Measurements from ENCODE around the gene PRKCE. TPM values are rescaled to one million over a fixed set of nuclear protein-coding genes. Genes with fewer than 3 reads are reported as not detected.

Gene PRKCE
- total RNA-seq, 1 experiment from 2014 or later = 10.3 TPM

- no peak for DNase-seq (ENCODE audit: extremely low read depth, low read depth)
Observed at GRCh38 chr2:46079985-46080560, 428.6 kb downstream of the PRKCE start.

DNA sequence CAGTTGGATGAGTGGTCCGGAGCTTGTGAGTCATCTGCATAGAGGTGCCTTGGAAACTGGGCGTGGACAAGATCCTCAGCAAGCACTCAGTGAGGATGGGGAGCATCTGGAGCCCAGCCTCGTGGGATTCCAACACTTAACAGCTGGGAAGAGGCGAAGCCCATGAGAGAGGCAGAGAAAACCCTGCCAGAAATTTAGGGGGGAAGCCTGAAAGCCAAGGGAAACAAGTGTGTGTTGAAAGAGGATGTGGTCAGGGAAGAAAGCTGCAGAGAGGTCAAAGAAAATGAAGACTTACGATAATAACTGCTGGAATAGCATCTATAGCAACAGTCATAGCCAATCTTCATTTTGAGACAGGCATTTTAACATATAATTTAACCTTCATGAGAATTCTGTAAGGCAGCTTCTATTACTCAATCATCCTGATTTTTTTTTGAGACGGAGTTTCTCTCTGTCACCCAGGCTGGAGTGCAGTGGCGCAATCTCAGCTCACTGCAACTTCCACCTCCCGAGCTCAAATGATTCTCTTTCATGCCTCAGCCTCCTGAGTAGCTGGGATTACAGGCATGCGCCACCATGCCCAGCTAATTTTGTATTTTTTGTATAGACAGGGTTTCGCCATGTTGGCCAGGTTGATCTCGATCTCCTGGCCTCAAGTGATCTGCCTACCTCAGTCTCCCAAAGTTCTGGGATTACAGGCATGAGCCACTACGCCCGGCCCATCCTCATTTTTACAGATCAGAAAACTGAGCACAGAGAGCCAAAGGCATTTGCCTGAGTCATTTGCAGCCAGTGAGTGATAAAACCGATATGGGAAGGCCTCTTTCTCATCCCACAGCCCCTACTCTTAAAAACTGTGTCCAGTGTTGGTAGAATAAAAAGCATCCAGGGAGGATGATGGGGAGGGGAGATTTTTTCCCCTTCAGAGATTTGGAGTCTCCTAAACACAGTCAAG is 431.3 kb downstream of the PRKCE start:
- no peak for DNase-seq (ENCODE audit: extremely low read depth, low read depth)

DNA sequence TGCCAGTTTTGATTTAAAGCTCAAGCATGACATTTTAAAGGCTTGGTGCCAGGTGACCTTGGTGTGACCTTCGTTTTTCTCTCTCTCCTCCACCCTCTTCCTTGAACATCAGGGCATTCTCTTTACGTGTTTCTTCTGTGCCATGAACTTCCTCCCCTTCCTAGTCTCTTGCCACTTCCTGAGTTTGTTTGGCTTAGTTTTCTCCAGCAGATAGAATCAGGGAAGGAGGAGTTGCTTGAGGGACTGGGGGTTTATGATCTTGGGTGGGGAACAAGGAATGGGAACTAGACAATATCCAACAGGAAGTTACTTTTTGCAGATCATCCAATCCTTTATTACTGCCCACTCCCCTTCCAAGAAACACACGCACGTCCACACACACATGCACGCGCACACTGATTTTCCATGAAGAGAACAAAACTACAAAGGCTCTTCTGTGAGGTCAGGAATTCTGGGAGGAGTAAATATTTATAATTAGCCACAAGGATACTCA is 435.1 kb downstream of the PRKCE start:
- no peak for DNase-seq (ENCODE audit: extremely low read depth, low read depth)

DNA sequence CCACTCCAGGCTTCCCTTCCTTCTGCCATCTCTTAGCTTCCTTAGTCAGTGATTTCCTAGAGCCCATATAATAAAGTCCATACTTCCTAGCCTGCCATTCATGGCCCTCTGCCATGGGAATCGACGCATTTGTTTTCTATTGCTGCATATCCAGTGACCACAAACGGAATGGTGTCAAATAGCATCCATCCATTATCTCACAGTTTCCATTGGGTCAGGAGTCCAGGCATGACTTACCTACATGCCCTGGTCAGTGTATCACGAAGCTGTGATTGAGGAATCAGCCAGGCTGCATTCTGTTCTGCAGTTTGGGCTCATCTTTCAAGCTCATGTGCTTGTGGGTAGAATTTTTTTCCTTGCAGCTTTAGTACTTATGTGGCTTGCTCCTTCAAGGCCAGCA is 436.0 kb downstream of the PRKCE start:
- no peak for DNase-seq (ENCODE audit: extremely low read depth, low read depth)

- DNase-seq (ENCODE audit: extremely low read depth, low read depth) = no peak
Observed at GRCh38 chr2:46091004-46091403, 439.5 kb downstream of the PRKCE start.

DNA sequence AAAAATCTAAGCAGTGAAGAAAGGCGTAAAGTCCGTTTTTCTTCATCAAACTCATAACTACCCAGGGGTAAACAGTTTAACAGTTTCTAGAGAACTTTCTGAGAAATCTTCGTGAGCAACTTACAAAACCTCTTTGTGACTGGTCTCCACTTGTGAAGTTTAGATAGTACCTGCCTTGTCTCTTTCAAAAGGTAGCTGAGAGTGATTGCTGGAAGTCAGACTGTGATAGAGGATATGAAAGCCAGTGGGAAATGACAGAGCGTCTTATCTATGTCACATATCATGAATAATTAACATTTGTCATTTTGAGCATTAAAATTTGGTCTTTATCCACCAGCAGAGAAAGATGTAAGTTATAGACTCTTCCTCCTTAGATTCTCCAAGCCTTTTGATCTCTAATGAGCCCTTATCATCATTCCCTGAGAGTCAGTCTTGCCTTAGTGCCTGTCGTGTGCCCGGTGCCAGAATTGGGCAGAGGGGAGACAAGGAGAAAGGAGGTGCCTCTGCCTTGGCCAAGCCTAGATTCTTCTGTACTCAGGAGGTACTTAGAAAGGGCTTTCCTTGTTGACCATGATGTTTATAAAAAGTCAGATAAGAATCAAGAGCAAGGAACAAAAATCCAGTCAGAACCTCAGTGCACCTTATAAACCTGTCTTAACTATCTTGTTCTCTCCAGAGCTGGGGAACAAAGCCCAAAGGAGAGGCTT is 440.6 kb downstream of the PRKCE start:
- no peak for DNase-seq (ENCODE audit: extremely low read depth, low read depth)

- DNase-seq (ENCODE audit: extremely low read depth, low read depth) = no peak
Observed at GRCh38 chr2:46094689-46095088, 443.2 kb downstream of the PRKCE start.

- no peak for DNase-seq (ENCODE audit: extremely low read depth, low read depth)
Observed at GRCh38 chr2:46095830-46096229, 444.4 kb downstream of the PRKCE start.

DNA sequence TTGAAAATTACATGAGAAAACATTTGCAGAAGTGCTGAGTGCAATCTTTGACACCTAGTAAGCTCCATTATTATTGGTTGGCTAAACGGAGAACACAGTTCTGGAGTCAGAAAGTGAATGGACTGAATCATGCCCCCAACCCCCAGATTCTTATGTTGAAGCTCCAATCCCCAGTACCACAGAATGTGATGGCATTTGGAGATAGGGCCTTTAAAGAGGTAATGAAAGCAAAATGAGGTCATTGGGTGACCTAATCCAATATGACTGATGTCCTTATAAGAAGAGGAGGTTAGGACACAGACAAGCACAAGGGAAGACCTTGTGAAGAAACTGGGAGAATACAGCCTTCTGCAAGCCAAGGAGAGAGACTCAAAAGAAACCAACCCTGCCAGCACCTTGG is 444.8 kb downstream of the PRKCE start:
- DNase-seq (ENCODE audit: extremely low read depth, low read depth) = no peak

GRCh38 chr2:46097714-46098480 is 446.4 kb downstream of the PRKCE start:
- peak; percentile 94 for DNase-seq (ENCODE audit: extremely low read depth, low read depth)

- DNase-seq (ENCODE audit: extremely low read depth, low read depth) = peak; percentile 81
Observed at GRCh38 chr2:46098621-46099062, 447.2 kb downstream of the PRKCE start.

- no peak for DNase-seq (ENCODE audit: extremely low read depth, low read depth)
Observed at GRCh38 chr2:46101557-46102220, 450.2 kb downstream of the PRKCE start.

- DNase-seq (ENCODE audit: extremely low read depth, low read depth) = no peak
Observed at GRCh38 chr2:46106690-46107089, 455.2 kb downstream of the PRKCE start.

GRCh38 chr2:46114996-46115395 is 463.5 kb downstream of the PRKCE start:
- DNase-seq (ENCODE audit: extremely low read depth, low read depth) = peak; percentile 45

DNA sequence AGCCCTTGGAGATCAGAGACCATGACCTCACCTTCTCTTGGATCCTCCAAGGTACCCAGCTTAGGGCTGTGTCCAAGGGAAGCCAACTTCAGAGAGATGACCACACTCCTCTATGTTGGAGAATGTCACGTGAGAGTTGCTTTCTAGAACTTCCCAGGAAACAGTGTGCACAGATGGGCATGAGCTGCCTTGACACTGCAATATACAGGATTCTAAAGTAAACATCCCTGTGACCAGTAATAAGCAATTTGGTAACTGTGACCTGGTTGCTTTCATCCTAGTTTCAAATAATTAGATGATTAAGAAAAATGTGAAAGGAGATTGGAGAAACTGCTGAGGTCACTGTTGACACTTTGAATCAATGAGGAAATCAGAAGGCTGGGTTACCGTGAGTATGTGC is 464.7 kb downstream of the PRKCE start:
- DNase-seq (ENCODE audit: extremely low read depth, low read depth) = no peak

- DNase-seq (ENCODE audit: extremely low read depth, low read depth) = no peak
Observed at GRCh38 chr2:46116553-46116991, 465.1 kb downstream of the PRKCE start.

DNA sequence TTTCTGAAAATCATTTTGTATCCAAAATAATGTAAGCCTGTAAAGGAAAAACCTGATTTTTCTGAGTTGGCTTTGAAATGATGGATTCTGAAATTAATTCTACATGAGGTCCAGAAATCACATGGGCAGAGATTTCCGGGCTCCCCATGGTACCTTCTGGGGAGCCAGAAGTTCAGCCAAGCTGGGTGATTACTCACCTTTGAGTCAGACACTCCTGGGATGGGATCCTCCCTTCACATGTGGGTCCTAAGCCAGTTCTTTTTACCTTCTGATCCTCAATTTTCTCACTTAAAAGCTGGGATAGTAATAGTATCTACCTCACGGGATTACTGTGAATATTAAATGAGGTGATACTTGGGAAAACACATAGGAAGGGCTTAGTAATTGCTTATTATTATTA is 465.9 kb downstream of the PRKCE start:
- peak; percentile 69 for DNase-seq (ENCODE audit: extremely low read depth, low read depth)

DNA sequence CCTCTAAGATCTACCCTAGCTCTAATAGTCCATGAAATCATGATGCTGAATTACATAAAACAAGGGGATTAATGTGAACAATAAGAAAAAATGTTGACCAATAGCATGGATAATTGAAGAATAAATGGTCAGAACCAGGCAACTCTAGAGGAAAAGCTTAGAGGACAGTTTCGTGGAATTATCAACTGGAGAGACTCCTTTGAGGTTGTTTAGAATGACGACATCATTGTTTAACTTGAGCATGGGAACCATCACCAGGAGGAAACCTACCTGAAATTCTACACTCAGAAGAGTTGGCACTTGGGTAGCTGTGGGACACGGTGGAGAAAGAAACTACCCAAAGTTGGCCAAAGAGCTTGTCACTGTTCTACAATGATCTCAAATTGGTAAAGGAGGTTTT is 466.5 kb downstream of the PRKCE start:
- no peak for DNase-seq (ENCODE audit: extremely low read depth, low read depth)

DNA sequence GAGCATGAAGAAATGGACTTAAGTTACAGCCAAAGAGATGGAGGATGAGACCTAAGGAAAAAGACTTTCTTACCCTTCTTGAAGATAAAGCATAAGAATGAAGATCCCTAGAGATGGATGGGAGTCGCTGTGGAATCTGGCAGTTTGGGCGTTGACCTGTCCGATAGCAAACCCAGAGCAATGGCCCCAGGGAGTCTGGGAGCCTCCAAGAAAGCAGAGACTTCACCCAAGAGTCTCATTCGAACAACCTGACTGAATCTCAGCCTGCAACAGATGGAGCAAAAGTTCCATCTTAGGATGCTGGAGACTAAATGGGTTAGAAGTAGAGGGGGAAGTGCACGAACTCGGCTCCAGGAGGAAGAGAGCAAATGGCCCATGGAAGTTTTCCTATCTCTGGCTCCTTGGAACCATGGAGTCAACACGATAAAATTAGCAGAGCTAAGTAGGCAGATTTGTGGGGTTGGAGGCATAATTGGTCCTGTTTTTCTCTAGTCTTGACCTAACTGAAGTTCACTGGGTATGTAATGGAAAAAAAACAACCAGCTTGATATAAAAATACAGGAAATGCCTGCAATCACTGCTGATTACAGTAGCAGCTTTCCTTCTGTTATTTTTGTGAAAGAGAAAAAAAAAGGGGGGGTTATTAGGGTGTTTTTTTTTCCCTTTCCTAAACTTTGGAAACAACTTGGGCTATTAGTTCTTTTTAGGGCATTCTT is 467.3 kb downstream of the PRKCE start:
- DNase-seq (ENCODE audit: extremely low read depth, low read depth) = no peak

Data from NCI-H460 (cell line).